ENCODE measurements around the gene LCE1D.

The LCE1D gene

DNA sequence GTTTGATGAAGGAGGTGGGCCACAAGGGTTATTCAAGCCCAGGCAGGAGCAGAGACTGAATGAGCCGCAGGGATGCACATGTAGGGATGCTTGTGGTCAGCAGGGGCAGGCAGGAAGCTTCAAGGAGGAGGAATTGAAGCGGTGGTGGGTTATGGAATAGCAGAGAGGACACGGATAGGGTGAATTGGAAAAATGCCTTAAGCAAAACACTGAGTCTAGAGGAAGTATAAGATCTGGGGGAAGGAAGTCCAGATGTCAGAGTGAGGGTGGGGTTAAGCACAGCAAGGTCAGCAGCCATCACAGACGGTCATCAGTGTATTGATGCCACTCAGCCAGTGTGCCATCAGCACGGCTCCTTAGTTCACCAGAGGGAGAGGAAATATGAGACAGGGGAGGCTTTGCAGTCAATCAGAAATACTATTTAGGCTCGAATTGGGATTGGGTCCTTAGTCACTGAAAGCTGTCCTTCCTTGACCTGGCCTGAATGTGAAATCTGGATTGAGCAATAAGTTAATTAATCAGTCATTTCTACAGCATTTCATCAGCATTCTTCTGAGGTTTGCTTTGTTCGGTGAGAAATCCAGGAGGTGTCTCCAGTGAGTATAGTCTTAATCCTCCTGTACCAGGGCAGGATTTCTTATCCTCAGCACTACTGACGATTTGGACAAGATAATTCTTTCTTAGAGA lies 27.5 kb upstream of the LCE1D start:
- Histone ChIP-seq H3K4me1 (ENCODE audit: control insufficient read depth, insufficient read depth, low read length) (no peaks in the 10 kb centered on the region), H3K9ac (ENCODE audit: low read length) (no peak overlapping the region), H3K9me3 (ENCODE audit: control insufficient read depth, insufficient read depth, low read depth, low read length) (peaks cover 34% of the 10 kb centered on the region; the same call in 1 of the 2 replicates), H3K27ac (ENCODE audit: low read depth, low read length) (no peak overlapping the region), H3K27me3 (ENCODE audit: control insufficient read depth, insufficient read depth, low read length) (no peaks in the 10 kb centered on the region; the same call in 1 of the 2 replicates), H3K4me3 (ENCODE audit: low read depth, low read length) (no peak overlapping the region), H3K36me3 (ENCODE audit: control insufficient read depth, insufficient read depth, low read length) (no peaks in the 10 kb centered on the region)

DNA sequence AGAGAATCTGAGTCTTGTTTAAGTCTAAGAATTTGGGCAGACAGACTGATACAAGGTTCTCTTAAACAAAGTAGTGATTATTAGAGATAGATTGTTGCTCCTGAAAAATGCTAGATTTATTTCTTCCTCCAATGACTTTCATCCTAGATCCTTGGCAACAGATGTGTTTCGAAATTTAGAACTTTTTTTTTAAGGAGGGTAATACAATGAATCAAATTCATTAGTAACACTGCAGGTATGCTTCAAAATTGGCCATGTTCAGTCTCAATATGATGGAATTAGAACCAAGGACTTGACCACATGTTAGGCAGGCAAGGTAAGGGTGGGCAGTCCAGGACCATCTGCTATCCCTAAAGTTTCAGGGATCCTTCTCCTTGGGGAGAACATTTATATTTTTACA lies 26.1 kb upstream of the LCE1D start:
- no peaks in the 10 kb centered on the region for H3K36me3 ChIP-seq (ENCODE audit: control insufficient read depth, insufficient read depth, low read length)
- no peak overlapping the region for H3K4me3 ChIP-seq (ENCODE audit: low read depth, low read length)
- no peaks in the 10 kb centered on the region for H3K4me1 ChIP-seq (ENCODE audit: control insufficient read depth, insufficient read depth, low read length)
- H3K27ac ChIP-seq (ENCODE audit: low read depth, low read length), result no peak overlapping the region
- no peaks in the 10 kb centered on the region; the same call in 1 of the 2 replicates for H3K27me3 ChIP-seq (ENCODE audit: control insufficient read depth, insufficient read depth, low read length)
- H3K9ac ChIP-seq (ENCODE audit: low read length), result no peak overlapping the region
- peaks cover 38% of the 10 kb centered on the region; the same call in 1 of the 2 replicates for H3K9me3 ChIP-seq (ENCODE audit: control insufficient read depth, insufficient read depth, low read depth, low read length)

DNA sequence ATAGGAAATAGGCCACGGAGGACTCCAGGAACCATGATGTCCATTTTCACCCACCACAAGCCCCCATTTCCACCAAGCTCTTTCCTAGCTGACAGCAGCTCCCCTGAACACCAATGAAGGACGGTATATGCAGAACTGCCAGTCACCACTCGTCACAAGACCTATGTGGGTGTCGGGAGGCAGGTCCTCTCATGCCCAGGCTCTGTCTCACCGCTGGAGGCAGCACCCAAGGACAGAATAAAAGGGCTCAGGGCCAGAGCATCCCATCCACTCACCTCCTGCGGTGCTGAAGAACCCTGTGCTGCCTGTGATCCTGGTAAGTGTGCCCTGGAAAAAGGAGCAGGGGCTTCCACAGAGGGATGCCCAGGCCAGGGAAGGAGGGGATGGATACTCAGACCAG lies 21.6 kb upstream of the LCE1D start, which contains the start of gene LCE1F:
LCE1F (plus strand) TSS at position 266 of the 400 bp plus-strand sequence. CDS start 1,232 bp downstream, outside the sequence.
- Histone ChIP-seq H3K4me3 (ENCODE audit: low read depth, low read length) (no peak within 1 kb of the TSS), H3K9me3 (ENCODE audit: control insufficient read depth, insufficient read depth, low read depth, low read length) (peaks cover 18% of the 10 kb centered on the region; the same call in 1 of the 2 replicates), H3K27ac (ENCODE audit: low read depth, low read length) (no peak within 1 kb of the TSS), H3K9ac (ENCODE audit: low read length) (no peak within 1 kb of the TSS), H3K36me3 (ENCODE audit: control insufficient read depth, insufficient read depth, low read length) (no peaks in the 10 kb centered on the region), H3K4me1 (ENCODE audit: control insufficient read depth, insufficient read depth, low read length) (no peaks in the 10 kb centered on the region), H3K27me3 (ENCODE audit: control insufficient read depth, insufficient read depth, low read length) (no peaks in the 10 kb centered on the region)

DNA sequence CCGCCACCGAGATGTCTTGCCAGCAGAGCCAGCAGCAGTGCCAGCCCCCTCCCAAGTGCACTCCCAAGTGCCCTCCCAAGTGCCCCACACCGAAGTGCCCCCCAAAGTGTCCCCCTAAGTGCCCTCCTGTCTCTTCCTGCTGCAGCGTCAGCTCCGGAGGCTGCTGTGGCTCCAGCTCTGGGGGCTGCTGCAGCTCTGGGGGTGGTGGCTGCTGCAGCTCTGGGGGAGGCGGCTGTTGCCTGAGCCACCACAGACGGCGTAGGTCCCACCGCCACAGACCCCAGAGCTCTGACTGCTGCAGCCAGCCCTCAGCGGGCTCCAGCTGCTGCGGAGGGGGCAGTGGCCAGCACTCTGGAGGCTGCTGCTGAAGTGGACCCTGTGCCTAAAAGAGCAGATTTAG lies 20.2 kb upstream of the LCE1D start:
- no peak overlapping the region for H3K27ac ChIP-seq (ENCODE audit: low read depth, low read length)
- H3K4me1 ChIP-seq (ENCODE audit: control insufficient read depth, insufficient read depth, low read length), result no peaks in the 10 kb centered on the region
- H3K9me3 ChIP-seq (ENCODE audit: control insufficient read depth, insufficient read depth, low read depth, low read length), result peaks cover 13% of the 10 kb centered on the region; the same call in 1 of the 2 replicates
- H3K27me3 ChIP-seq (ENCODE audit: control insufficient read depth, insufficient read depth, low read length), result no peaks in the 10 kb centered on the region
- H3K36me3 ChIP-seq (ENCODE audit: control insufficient read depth, insufficient read depth, low read length), result no peaks in the 10 kb centered on the region
- H3K9ac ChIP-seq (ENCODE audit: low read length), result no peak overlapping the region
- no peak overlapping the region for H3K4me3 ChIP-seq (ENCODE audit: low read depth, low read length)

DNA sequence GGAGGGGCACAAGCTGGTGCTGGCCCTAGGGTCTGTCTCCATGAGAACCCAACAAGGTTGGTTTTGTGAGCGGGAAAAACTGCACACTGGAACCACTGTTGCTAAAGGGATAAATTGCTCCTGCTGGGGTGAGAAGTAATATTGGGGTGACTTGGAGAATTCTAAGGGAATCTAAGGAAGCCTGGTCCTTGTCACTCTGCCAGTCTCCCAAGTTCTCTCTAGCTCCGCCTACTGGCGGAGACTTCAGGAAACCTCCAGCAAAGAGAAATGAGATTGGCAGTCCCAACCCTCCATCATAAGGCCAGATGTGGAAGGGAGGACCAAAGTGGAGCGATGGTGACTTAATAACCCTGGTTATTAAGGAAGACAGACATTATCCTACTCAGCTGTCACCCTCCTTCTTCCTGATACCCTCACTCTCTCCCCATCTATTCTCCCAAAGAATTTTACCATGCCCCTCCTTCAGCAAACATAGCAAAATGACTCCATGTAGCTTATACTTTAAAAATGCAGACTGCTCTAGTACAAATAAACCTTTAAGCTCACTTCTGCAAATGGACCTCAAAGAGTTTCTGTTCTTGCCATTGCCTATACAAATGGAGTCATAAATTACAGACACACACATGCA lies 18.9 kb upstream of the LCE1D start:
- no peak overlapping the region for H3K4me3 ChIP-seq (ENCODE audit: low read depth, low read length)

DNA sequence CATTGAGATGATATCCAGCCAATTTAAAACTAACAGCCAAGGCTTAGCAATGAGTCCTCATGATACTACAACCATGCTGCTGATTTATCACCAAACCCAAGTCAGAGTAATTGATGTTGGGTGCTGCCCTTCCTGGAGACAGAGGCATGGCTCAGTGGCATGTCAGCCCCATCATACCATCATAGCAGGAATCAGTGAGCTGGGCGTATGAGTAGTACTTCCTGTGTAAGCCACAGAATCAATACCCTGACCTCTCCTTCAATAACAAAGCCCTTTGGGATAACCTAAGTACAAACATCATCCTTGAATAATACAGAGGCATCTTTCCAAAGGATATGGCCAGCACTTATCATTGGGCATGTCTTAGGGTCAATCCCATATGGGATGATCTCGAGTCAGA lies 13.4 kb upstream of the LCE1D start:
- H3K4me1 ChIP-seq (ENCODE audit: control insufficient read depth, insufficient read depth, low read length), result peaks cover 7% of the 10 kb centered on the region; the same call in 1 of the 2 replicates
- peaks cover 6% of the 10 kb centered on the region; the same call in 1 of the 2 replicates for H3K9me3 ChIP-seq (ENCODE audit: control insufficient read depth, insufficient read depth, low read depth, low read length)
- H3K36me3 ChIP-seq (ENCODE audit: control insufficient read depth, insufficient read depth, low read length), result no peaks in the 10 kb centered on the region
- no peak overlapping the region for H3K27ac ChIP-seq (ENCODE audit: low read depth, low read length)
- no peak overlapping the region for H3K9ac ChIP-seq (ENCODE audit: low read length)
- H3K27me3 ChIP-seq (ENCODE audit: control insufficient read depth, insufficient read depth, low read length), result no peaks in the 10 kb centered on the region
- no peak overlapping the region for H3K4me3 ChIP-seq (ENCODE audit: low read depth, low read length)

More for the DNA sequence above, 18.9 kb upstream of the LCE1D start:
- no peak overlapping the region for H3K27ac ChIP-seq (ENCODE audit: low read depth, low read length)
- no peaks in the 10 kb centered on the region for H3K36me3 ChIP-seq (ENCODE audit: control insufficient read depth, insufficient read depth, low read length)
- H3K9me3 ChIP-seq (ENCODE audit: control insufficient read depth, insufficient read depth, low read depth, low read length), result peaks cover 9% of the 10 kb centered on the region; the same call in 1 of the 2 replicates
- H3K9ac ChIP-seq (ENCODE audit: low read length), result no peak overlapping the region
- H3K4me1 ChIP-seq (ENCODE audit: control insufficient read depth, insufficient read depth, low read length), result no peaks in the 10 kb centered on the region
- no peaks in the 10 kb centered on the region for H3K27me3 ChIP-seq (ENCODE audit: control insufficient read depth, insufficient read depth, low read length)

DNA sequence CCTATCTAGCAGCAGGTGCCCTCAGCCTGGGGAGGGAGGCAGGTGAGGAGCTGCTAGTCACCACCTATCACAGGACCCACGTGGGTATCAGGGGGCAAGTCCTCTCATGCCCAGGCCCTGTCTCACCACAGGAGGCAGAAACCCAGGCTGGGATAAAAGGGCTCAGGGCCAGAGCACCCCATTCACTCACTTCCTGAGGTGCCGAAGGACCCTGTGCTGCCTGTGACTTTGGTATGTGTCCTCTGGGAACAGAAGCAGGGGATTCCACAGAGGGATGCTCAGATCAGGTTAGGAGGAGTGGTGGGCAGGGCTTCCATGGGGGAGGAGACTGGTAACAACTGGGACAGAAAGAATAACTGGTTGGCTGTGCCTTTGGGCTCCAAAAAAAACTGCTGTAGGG lies 10.4 kb upstream of the LCE1D start, which contains the start of gene LCE1E:
LCE1E (plus strand) TSS at position 181 of the 400 bp plus-strand sequence. CDS start 1,043 bp downstream, outside the sequence.
- Histone ChIP-seq H3K36me3 (ENCODE audit: control insufficient read depth, insufficient read depth, low read length) (no peaks in the 10 kb centered on the region), H3K4me3 (ENCODE audit: low read depth, low read length) (no peak within 1 kb of the TSS), H3K27ac (ENCODE audit: low read depth, low read length) (no peak within 1 kb of the TSS), H3K4me1 (ENCODE audit: control insufficient read depth, insufficient read depth, low read length) (peaks cover 7% of the 10 kb centered on the region; the same call in 1 of the 2 replicates), H3K9ac (ENCODE audit: low read length) (no peak within 1 kb of the TSS), H3K27me3 (ENCODE audit: control insufficient read depth, insufficient read depth, low read length) (no peaks in the 10 kb centered on the region), H3K9me3 (ENCODE audit: control insufficient read depth, insufficient read depth, low read depth, low read length) (peaks cover 7% of the 10 kb centered on the region; the same call in 1 of the 2 replicates)

DNA sequence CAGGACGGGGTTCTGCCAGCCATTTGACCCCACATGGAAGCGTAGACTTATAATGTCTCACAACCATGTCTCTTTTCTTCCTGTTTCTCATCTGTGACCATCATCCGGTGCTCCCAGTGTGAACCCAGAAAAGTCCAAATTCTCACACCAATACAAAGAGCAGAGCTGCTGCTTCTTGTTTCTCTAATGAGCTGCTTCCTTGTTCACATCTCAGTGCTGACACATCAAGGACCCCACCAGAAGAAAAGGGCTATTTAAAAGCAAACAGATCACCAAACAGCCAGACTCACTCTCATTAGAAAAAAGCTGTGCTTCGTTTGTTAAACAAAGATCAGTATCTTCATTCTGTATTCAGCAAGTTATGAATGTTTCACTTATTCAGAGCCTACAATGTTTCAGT lies 835 bp upstream of the LCE1D start:
- H3K4me1 ChIP-seq (ENCODE audit: control insufficient read depth, insufficient read depth, low read length), result no peaks in the 10 kb centered on the region
- no peaks in the 10 kb centered on the region for H3K27me3 ChIP-seq (ENCODE audit: control insufficient read depth, insufficient read depth, low read length)
- H3K27ac ChIP-seq (ENCODE audit: low read depth, low read length), result no peak overlapping the region
- H3K36me3 ChIP-seq (ENCODE audit: control insufficient read depth, insufficient read depth, low read length), result no peaks in the 10 kb centered on the region
- H3K9ac ChIP-seq (ENCODE audit: low read length), result no peak overlapping the region
- H3K9me3 ChIP-seq (ENCODE audit: control insufficient read depth, insufficient read depth, low read depth, low read length), result peaks cover 9% of the 10 kb centered on the region; the same call in 1 of the 2 replicates
- H3K4me3 ChIP-seq (ENCODE audit: low read depth, low read length), result no peak overlapping the region

DNA sequence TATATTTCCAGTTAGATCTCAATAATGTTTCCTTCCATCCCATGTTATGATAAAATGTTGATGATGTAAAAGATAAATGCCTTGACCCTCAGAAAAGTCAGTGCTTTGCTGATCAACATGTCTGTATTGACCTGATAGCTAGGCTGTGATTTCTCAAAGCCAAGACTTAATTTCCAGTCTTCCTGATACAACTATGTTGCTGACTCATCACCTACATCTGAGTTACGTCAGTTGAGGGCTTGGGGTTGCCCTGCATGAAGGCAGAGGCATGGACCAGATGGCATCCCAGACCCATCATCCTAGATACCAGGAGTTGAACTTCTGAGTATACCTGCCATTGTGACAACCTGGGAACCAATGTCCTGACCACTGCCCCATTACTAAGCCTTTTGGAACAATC lies 4.8 kb downstream of the LCE1D start:
- H3K9ac ChIP-seq (ENCODE audit: low read length), result no peak overlapping the region
- H3K4me3 ChIP-seq (ENCODE audit: low read depth, low read length), result no peak overlapping the region
- H3K36me3 ChIP-seq (ENCODE audit: control insufficient read depth, insufficient read depth, low read length), result no peaks in the 10 kb centered on the region
- H3K27me3 ChIP-seq (ENCODE audit: control insufficient read depth, insufficient read depth, low read length), result no peaks in the 10 kb centered on the region
- H3K4me1 ChIP-seq (ENCODE audit: control insufficient read depth, insufficient read depth, low read length), result no peaks in the 10 kb centered on the region
- H3K27ac ChIP-seq (ENCODE audit: low read depth, low read length), result no peak overlapping the region
- peaks cover 17% of the 10 kb centered on the region; the same call in 1 of the 2 replicates for H3K9me3 ChIP-seq (ENCODE audit: control insufficient read depth, insufficient read depth, low read depth, low read length)

DNA sequence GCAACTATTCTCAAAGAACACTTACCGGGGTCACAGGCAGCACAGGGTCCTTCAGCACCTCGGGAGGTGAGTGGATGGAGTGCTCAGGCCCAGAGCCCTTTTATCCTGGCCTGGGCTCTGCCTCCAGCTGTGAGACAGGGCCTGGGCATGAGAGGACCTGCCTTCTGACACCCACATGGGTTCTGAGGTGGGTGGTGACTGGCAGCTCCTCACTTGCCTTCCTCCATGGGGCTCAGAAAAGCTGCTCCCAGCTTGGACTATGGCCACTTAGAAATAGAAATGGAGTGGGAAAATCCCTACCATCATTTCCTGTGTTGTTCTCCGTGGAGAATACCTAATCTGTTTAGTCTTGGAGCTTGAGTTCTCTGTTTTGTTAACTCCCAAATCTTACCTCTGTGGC lies 10.1 kb downstream of the LCE1D start, which contains the start of gene LCE1C:
LCE1C (minus strand) TSS at position 76 of the 400 bp plus-strand sequence. CDS start 1,173 bp downstream, outside the sequence.
- Histone ChIP-seq H3K9me3 (ENCODE audit: control insufficient read depth, insufficient read depth, low read depth, low read length) (peaks cover 11% of the 10 kb centered on the region; the same call in 1 of the 2 replicates), H3K36me3 (ENCODE audit: control insufficient read depth, insufficient read depth, low read length) (no peaks in the 10 kb centered on the region), H3K4me1 (ENCODE audit: control insufficient read depth, insufficient read depth, low read length) (no peaks in the 10 kb centered on the region), H3K27ac (ENCODE audit: low read depth, low read length) (no peak within 1 kb of the TSS), H3K9ac (ENCODE audit: low read length) (no peak within 1 kb of the TSS), H3K4me3 (ENCODE audit: low read depth, low read length) (no peak within 1 kb of the TSS), H3K27me3 (ENCODE audit: control insufficient read depth, insufficient read depth, low read length) (no peaks in the 10 kb centered on the region)

DNA sequence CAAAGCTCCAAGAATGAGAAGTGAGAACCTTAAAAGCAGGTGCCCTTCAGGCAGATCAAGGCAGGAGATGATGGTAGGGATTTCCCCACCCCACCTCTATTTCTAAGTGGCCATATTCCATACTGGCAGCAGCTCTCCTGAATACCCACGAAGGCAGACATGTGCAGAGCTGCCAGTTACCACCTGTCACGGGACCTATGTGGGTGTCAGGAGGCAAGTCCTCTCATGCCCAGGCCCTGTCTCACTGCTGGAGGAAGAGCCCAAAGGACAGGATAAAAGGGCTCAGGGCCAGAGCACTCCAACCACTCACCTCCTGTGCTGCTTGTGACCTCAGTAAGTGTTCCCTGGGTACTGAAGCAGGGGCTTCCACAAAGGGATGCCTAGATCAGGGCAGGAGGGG lies 14.5 kb downstream of the LCE1D start:
- Histone ChIP-seq H3K9ac (ENCODE audit: low read length) (no peak overlapping the region), H3K36me3 (ENCODE audit: control insufficient read depth, insufficient read depth, low read length) (no peaks in the 10 kb centered on the region), H3K4me1 (ENCODE audit: control insufficient read depth, insufficient read depth, low read length) (no peaks in the 10 kb centered on the region), H3K4me3 (ENCODE audit: low read depth, low read length) (no peak overlapping the region), H3K27me3 (ENCODE audit: control insufficient read depth, insufficient read depth, low read length) (no peaks in the 10 kb centered on the region), H3K9me3 (ENCODE audit: control insufficient read depth, insufficient read depth, low read depth, low read length) (peaks cover 13% of the 10 kb centered on the region; the same call in 1 of the 2 replicates), H3K27ac (ENCODE audit: low read depth, low read length) (no peak overlapping the region)

Measured in HUES6 (cell line).